ENCODE measurements around the gene SPC24.

The SPC24 gene

GRCh38 chr19:11166281-11167142, 10.9 kb upstream of the SPC24 start:
- Histone ChIP-seq H3K9ac (ENCODE audit: low read length) (no peak overlapping the region), H3F3A (ENCODE audit: insufficient read depth, low read length) (no peaks in the 10 kb centered on the region), H3K27me3 (ENCODE audit: insufficient read depth, low read length) (no peaks in the 10 kb centered on the region), H3K9me2 (ENCODE audit: low read depth, low read length) (no peaks in the 10 kb centered on the region), H3K4me2 (ENCODE audit: low read length) (no peak overlapping the region), H4K20me1 (ENCODE audit: insufficient read depth, low read length) (no peaks in the 10 kb centered on the region), H3K27ac (ENCODE audit: low read depth, low read length, poor library complexity, severe bottlenecking) (no peak overlapping the region), H3K9me3 (ENCODE audit: low read length) (no peaks in the 10 kb centered on the region), H3K4me3 (ENCODE audit: low read depth, low read length, poor library complexity, severe bottlenecking) (no peak overlapping the region), H3K36me3 (ENCODE audit: insufficient read depth, low read length) (peaks cover 52% of the 10 kb centered on the region), H3K4me1 (ENCODE audit: insufficient read depth, low read length, severe bottlenecking) (no peaks in the 10 kb centered on the region), H2AFZ (ENCODE audit: low read length) (no peak overlapping the region), H3K79me2 (ENCODE audit: insufficient read depth, low read length) (no peaks in the 10 kb centered on the region)
- TF ChIP-seq EZH2 (IDR thresholded peaks at IDR 0.05; ENCODE audit: borderline replicate concordance, low read length) = no peak
- TF ChIP-seq, protein P1, sequence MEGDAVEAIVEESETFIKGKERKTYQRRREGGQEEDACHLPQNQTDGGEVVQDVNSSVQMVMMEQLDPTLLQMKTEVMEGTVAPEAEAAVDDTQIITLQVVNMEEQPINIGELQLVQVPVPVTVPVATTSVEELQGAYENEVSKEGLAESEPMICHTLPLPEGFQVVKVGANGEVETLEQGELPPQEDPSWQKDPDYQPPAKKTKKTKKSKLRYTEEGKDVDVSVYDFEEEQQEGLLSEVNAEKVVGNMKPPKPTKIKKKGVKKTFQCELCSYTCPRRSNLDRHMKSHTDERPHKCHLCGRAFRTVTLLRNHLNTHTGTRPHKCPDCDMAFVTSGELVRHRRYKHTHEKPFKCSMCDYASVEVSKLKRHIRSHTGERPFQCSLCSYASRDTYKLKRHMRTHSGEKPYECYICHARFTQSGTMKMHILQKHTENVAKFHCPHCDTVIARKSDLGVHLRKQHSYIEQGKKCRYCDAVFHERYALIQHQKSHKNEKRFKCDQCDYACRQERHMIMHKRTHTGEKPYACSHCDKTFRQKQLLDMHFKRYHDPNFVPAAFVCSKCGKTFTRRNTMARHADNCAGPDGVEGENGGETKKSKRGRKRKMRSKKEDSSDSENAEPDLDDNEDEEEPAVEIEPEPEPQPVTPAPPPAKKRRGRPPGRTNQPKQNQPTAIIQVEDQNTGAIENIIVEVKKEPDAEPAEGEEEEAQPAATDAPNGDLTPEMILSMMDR (IDR thresholded peaks at IDR 0.05; ENCODE audit: low read length) = no peak

DNA sequence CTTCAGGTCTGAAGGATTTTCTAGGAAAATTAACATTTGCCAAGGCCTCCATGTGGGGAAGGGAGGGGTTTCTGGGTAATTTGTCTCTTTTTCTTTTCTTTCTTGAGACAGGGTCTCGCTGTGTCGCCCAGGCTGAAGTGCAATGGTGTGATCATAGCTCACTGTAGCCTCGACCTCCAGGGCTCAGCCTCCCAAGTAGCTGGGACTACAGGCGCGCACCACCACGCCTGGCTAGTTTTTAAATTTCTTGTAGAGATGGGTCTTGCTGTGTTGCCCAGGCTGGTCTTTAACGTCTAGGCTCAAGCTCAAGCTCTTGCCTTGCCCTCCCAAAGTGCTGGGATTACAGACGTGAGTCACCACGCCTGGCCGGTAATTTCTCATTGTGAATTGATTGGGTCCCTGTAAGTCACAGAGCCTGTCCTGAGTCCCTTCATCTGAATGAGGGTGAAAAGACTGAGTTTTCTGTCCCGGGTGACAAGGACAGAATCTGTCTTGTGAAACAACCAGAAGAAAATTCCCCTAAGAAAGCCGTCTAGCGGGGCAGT, 10.0 kb upstream of the SPC24 start:
- no peak for TF ChIP-seq EZH2 (IDR thresholded peaks at IDR 0.05; ENCODE audit: borderline replicate concordance, low read length)
- TF ChIP-seq, protein P1 (IDR thresholded peaks at IDR 0.05; ENCODE audit: low read length) = no peak
- H3K9me3 ChIP-seq (ENCODE audit: low read length) = no peaks in the 10 kb centered on the region
- no peaks in the 10 kb centered on the region for H3F3A ChIP-seq (ENCODE audit: insufficient read depth, low read length)
- no peak overlapping the region for H2AFZ ChIP-seq (ENCODE audit: low read length)
- no peaks in the 10 kb centered on the region for H4K20me1 ChIP-seq (ENCODE audit: insufficient read depth, low read length)
- H3K36me3 ChIP-seq (ENCODE audit: insufficient read depth, low read length) = peaks cover 51% of the 10 kb centered on the region
- no peaks in the 10 kb centered on the region for H3K9me2 ChIP-seq (ENCODE audit: low read depth, low read length)
- no peak overlapping the region for H3K4me3 ChIP-seq (ENCODE audit: low read depth, low read length, poor library complexity, severe bottlenecking)
- H3K4me1 ChIP-seq (ENCODE audit: insufficient read depth, low read length, severe bottlenecking) = no peaks in the 10 kb centered on the region
- H3K27ac ChIP-seq (ENCODE audit: low read depth, low read length, poor library complexity, severe bottlenecking) = no peak overlapping the region
- no peaks in the 10 kb centered on the region for H3K27me3 ChIP-seq (ENCODE audit: insufficient read depth, low read length)
- no peak overlapping the region for H3K9ac ChIP-seq (ENCODE audit: low read length)
- no peak overlapping the region for H3K4me2 ChIP-seq (ENCODE audit: low read length)
- no peaks in the 10 kb centered on the region for H3K79me2 ChIP-seq (ENCODE audit: insufficient read depth, low read length)

- Histone ChIP-seq H3K9ac (ENCODE audit: low read length) (no peak overlapping the region), H3K27me3 (ENCODE audit: insufficient read depth, low read length) (no peaks in the 10 kb centered on the region), H4K20me1 (ENCODE audit: insufficient read depth, low read length) (no peaks in the 10 kb centered on the region), H3K79me2 (ENCODE audit: insufficient read depth, low read length) (no peaks in the 10 kb centered on the region), H3K4me2 (ENCODE audit: low read length) (no peak overlapping the region), H2AFZ (ENCODE audit: low read length) (no peak overlapping the region), H3K4me1 (ENCODE audit: insufficient read depth, low read length, severe bottlenecking) (no peaks in the 10 kb centered on the region), H3F3A (ENCODE audit: insufficient read depth, low read length) (no peaks in the 10 kb centered on the region), H3K27ac (ENCODE audit: low read depth, low read length, poor library complexity, severe bottlenecking) (no peak overlapping the region), H3K9me2 (ENCODE audit: low read depth, low read length) (no peaks in the 10 kb centered on the region), H3K9me3 (ENCODE audit: low read length) (no peaks in the 10 kb centered on the region), H3K36me3 (ENCODE audit: insufficient read depth, low read length) (peaks cover 45% of the 10 kb centered on the region), H3K4me3 (ENCODE audit: low read depth, low read length, poor library complexity, severe bottlenecking) (no peak overlapping the region)
- TF ChIP-seq, protein P1 (IDR thresholded peaks at IDR 0.05; ENCODE audit: low read length) = no peak
- TF ChIP-seq EZH2 (IDR thresholded peaks at IDR 0.05; ENCODE audit: borderline replicate concordance, low read length) = no peak
These were observed 9.4 kb upstream of the SPC24 start for GRCh38 chr19:11164879-11165406.
